ENCODE data around the gene FOXO3. TPM values are rescaled to one million over a fixed set of nuclear protein-coding genes. Genes with fewer than 3 reads are reported as not detected.

Gene FOXO3
- total and polyA plus RNA-seq, 2 donors (not counting 3 experiments of a cell fraction or from before 2014, with no cell fraction given) = 14.4 to 16.9 TPM

DNA sequence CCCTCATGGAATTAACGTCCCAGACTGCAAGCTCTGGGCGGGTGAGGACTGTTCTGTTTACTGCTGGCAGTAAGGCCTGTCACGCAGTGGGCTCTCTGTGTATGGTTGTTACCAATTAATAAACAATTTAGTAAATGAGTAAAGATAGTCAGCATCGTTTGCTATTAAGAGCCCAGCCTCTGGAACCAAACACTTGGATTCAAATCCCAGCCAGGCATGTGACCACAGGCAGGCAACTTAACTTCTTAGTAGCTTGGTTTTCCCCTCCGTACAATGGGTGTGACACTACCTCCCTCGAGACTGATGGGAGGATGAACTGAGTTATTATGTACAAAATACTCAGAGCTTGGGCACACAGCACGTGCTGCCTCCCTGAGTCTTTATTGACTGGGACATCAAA is 149.8 kb downstream of the FOXO3 start:
- Histone ChIP-seq H3K4me1 (ENCODE audit: control insufficient read depth, extremely low read depth, insufficient read depth, low read length) (no peaks in the 10 kb centered on the region), H3K9me3 (replicated peaks; ENCODE audit: control insufficient read depth, insufficient read depth, low read length) (no peaks in the 10 kb centered on the region), H2AFZ (ENCODE audit: low read depth, low read length) (no peak overlapping the region), H3K27ac (ENCODE audit: insufficient read depth, low read depth, low read length) (no peak overlapping the region), H3K4me2 (ENCODE audit: insufficient read depth, low read length) (no peak overlapping the region), H3K27me3 (ENCODE audit: control insufficient read depth in 2 of 2, insufficient read depth in 2 of 2, low read length in 2 of 2) (peaks cover 6 to 8% of the 10 kb centered on the region in 2 experiments), H3K9me1 (replicated peaks; ENCODE audit: control insufficient read depth, extremely low read depth, insufficient read depth, low read length) (no peaks in the 10 kb centered on the region), H3K9ac (replicated peaks; ENCODE audit: extremely low read depth, insufficient read depth, low read length) (no peak overlapping the region), H4K20me1 (replicated peaks; ENCODE audit: control insufficient read depth, extremely low read depth, insufficient read depth, low read length) (no peaks in the 10 kb centered on the region), H3K79me2 (ENCODE audit: control insufficient read depth, insufficient read depth, low read length) (no peaks in the 10 kb centered on the region), H3K36me3 (ENCODE audit: control insufficient read depth in 2 of 2, extremely low read depth in 1 of 2, insufficient read depth in 2 of 2, low read length in 2 of 2) (no peaks in the 10 kb centered on the region), H3K4me3 (replicated peaks in 1 of 3; ENCODE audit: insufficient read depth in 1 of 3, low read depth in 1 of 3, low read length in 3 of 3) (no peak overlapping the region)
- intact Hi-C loops (cut with micrococcal nuclease) (no loop called here), dilution Hi-C loops (cut with MboI; ENCODE audit: extremely low pct_ligation_motif_present, low sequenced_read_pairs) (no loop called here)
- FAIRE-seq = no peak
- no peak for DNase-seq (ENCODE audit: low read depth, low spot score)
- TF ChIP-seq MAX (IDR thresholded peaks at IDR 0.05; ENCODE audit: insufficient read depth, insufficient read length) = no peak
- TF ChIP-seq POLR2A (IDR thresholded peaks at IDR 0.05; ENCODE audit: low read depth, low read length) = no peak
- ChIA-PET POLR2A (no interaction called here), CTCF (interaction anchor here (0.8 to 1.0 kb wide), 2 partner anchors 9 to 14 kb away, joined by 3 read pairs; no protein-coding TSS in a partner anchor)
- BruUV-seq (replicated peaks) = no TSS peak

GRCh38 chr6:108711071-108711470 is 150.4 kb downstream of the FOXO3 start:
- dilution Hi-C loops (cut with MboI; ENCODE audit: extremely low pct_ligation_motif_present, low sequenced_read_pairs) = no loop called here

More at GRCh38 chr6:108711071-108711470, 150.4 kb downstream of the FOXO3 start:
- no peak overlapping the region for H3K4me3 ChIP-seq (replicated peaks in 1 of 3; ENCODE audit: insufficient read depth in 1 of 3, low read depth in 1 of 3, low read length in 3 of 3)
- H3K4me1 ChIP-seq (ENCODE audit: control insufficient read depth, extremely low read depth, insufficient read depth, low read length) = no peaks in the 10 kb centered on the region
- POLR2A ChIA-PET = no interaction called here
- CTCF ChIA-PET = interaction anchor here (1.0 kb wide), 1 partner anchor 10 kb away, joined by 3 read pairs; no protein-coding TSS in a partner anchor
- no peak for TF ChIP-seq MYC (IDR thresholded peaks at IDR 0.05; ENCODE audit: low read depth, low read length)
- TF ChIP-seq POLR2A (IDR thresholded peaks at IDR 0.05; ENCODE audit: low read depth, low read length) = no peak
- no peak for TF ChIP-seq EZH2 (IDR thresholded peaks at IDR 0.05; ENCODE audit: borderline replicate concordance, low read depth, low read length, severe bottlenecking)
- TF ChIP-seq JUN (IDR thresholded peaks at IDR 0.05; ENCODE audit: borderline replicate concordance, insufficient read depth, insufficient read length, low read depth) = no peak
- TF ChIP-seq, protein P1, sequence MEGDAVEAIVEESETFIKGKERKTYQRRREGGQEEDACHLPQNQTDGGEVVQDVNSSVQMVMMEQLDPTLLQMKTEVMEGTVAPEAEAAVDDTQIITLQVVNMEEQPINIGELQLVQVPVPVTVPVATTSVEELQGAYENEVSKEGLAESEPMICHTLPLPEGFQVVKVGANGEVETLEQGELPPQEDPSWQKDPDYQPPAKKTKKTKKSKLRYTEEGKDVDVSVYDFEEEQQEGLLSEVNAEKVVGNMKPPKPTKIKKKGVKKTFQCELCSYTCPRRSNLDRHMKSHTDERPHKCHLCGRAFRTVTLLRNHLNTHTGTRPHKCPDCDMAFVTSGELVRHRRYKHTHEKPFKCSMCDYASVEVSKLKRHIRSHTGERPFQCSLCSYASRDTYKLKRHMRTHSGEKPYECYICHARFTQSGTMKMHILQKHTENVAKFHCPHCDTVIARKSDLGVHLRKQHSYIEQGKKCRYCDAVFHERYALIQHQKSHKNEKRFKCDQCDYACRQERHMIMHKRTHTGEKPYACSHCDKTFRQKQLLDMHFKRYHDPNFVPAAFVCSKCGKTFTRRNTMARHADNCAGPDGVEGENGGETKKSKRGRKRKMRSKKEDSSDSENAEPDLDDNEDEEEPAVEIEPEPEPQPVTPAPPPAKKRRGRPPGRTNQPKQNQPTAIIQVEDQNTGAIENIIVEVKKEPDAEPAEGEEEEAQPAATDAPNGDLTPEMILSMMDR (IDR thresholded peaks at IDR 0.05; ENCODE audit: extremely low read depth in 1 of 2, insufficient read depth in 1 of 2, low read depth in 1 of 2, low read length in 2 of 2) = no peak
- TF ChIP-seq POLR2AphosphoS5 (IDR thresholded peaks at IDR 0.05; ENCODE audit: insufficient read depth, low read depth, low read length) = no peak
- no peak for TF ChIP-seq MAX (IDR thresholded peaks at IDR 0.05; ENCODE audit: insufficient read depth, insufficient read length)
- TF ChIP-seq FOS (IDR thresholded peaks at IDR 0.05; ENCODE audit: borderline replicate concordance, insufficient read depth, low read length) = no peak
- TF ChIP-seq GATA2 (IDR thresholded peaks at IDR 0.05; ENCODE audit: insufficient read depth, insufficient read length, low read depth, low read length) = no peak
- no peak overlapping the region for H3K27ac ChIP-seq (ENCODE audit: insufficient read depth, low read depth, low read length)
- intact Hi-C loops (cut with micrococcal nuclease) = no loop called here
- H3K9me1 ChIP-seq (replicated peaks; ENCODE audit: control insufficient read depth, extremely low read depth, insufficient read depth, low read length) = no peaks in the 10 kb centered on the region
- H3K79me2 ChIP-seq (ENCODE audit: control insufficient read depth, insufficient read depth, low read length) = no peaks in the 10 kb centered on the region
- no peak overlapping the region for H2AFZ ChIP-seq (ENCODE audit: low read depth, low read length)
- H3K9me3 ChIP-seq (replicated peaks; ENCODE audit: control insufficient read depth, insufficient read depth, low read length) = no peaks in the 10 kb centered on the region
- H3K36me3 ChIP-seq (ENCODE audit: control insufficient read depth in 2 of 2, extremely low read depth in 1 of 2, insufficient read depth in 2 of 2, low read length in 2 of 2) = no peaks in the 10 kb centered on the region
- no peaks in the 10 kb centered on the region for H4K20me1 ChIP-seq (replicated peaks; ENCODE audit: control insufficient read depth, extremely low read depth, insufficient read depth, low read length)
- FAIRE-seq (no peak), DNase-seq (ENCODE audit: low read depth, low spot score) (no peak)
- H3K9ac ChIP-seq (replicated peaks; ENCODE audit: extremely low read depth, insufficient read depth, low read length) = no peak overlapping the region
- BruUV-seq (replicated peaks) = no TSS peak
- peaks cover 6 to 8% of the 10 kb centered on the region in 2 experiments for H3K27me3 ChIP-seq (ENCODE audit: control insufficient read depth in 2 of 2, insufficient read depth in 2 of 2, low read length in 2 of 2)
- no peak overlapping the region for H3K4me2 ChIP-seq (ENCODE audit: insufficient read depth, low read length)
